Activated CD4-positive, CD25-positive, alpha-beta regulatory T cell treated with anti-CD3 and anti-CD28 coated beads, Interleukin-2, amount 50 U/mL, for 72 hours (primary cell): ENCODE results near the gene SLIT1.

Experiments used
- DNase-seq: peaks from one replicate; pipeline ENCODE4 v3.0.0; 2021

The SLIT1 gene

GRCh38 chr10:97199152-97199551 lies 13.4 kb upstream of the SLIT1 start:
- no peak for DNase-seq

GRCh38 chr10:97197030-97197500 lies 11.3 kb upstream of the SLIT1 start:
- DNase-seq = no peak

GRCh38 chr10:97196223-97197029 lies 10.7 kb upstream of the SLIT1 start:
- DNase-seq = peak; percentile 54

GRCh38 chr10:97195706-97196222 lies 10.0 kb upstream of the SLIT1 start:
- DNase-seq = no peak

- no peak for DNase-seq
Observed at GRCh38 chr10:97192952-97193435, 7.2 kb upstream of the SLIT1 start.

- DNase-seq = no peak
Observed at GRCh38 chr10:97190450-97190849, 4.7 kb upstream of the SLIT1 start.

- no peak for DNase-seq
Observed at GRCh38 chr10:97188261-97188711, 2.5 kb upstream of the SLIT1 start.

GRCh38 chr10:97186911-97187310 lies 1.2 kb upstream of the SLIT1 start:
- DNase-seq = no peak

GRCh38 chr10:97184971-97185325 lies 811 bp downstream of the SLIT1 start:
- no peak for DNase-seq

GRCh38 chr10:97183314-97183713 lies 2.4 kb downstream of the SLIT1 start:
- DNase-seq = no peak

GRCh38 chr10:97182288-97182990 lies 3.3 kb downstream of the SLIT1 start:
- DNase-seq = no peak

GRCh38 chr10:97180986-97181385 lies 4.8 kb downstream of the SLIT1 start:
- no peak for DNase-seq

GRCh38 chr10:97180363-97180755 lies 5.4 kb downstream of the SLIT1 start:
- no peak for DNase-seq

GRCh38 chr10:97179731-97180362 lies 5.9 kb downstream of the SLIT1 start:
- no peak for DNase-seq

GRCh38 chr10:97179311-97179710 lies 6.4 kb downstream of the SLIT1 start:
- no peak for DNase-seq

GRCh38 chr10:97178074-97178473 lies 7.7 kb downstream of the SLIT1 start:
- no peak for DNase-seq

GRCh38 chr10:97176226-97176625 lies 9.5 kb downstream of the SLIT1 start:
- no peak for DNase-seq

- DNase-seq = no peak
Observed at GRCh38 chr10:97175586-97175985, 10.2 kb downstream of the SLIT1 start.

GRCh38 chr10:97174941-97175340 lies 10.8 kb downstream of the SLIT1 start:
- DNase-seq = no peak

GRCh38 chr10:97174276-97174775 lies 11.4 kb downstream of the SLIT1 start:
- no peak for DNase-seq

- DNase-seq = no peak
Observed at GRCh38 chr10:97173036-97173435, 12.7 kb downstream of the SLIT1 start.

GRCh38 chr10:97171001-97171400 lies 14.8 kb downstream of the SLIT1 start:
- no peak for DNase-seq
